ENCODE results near the gene TEAD1. TPM values are rescaled to one million over a fixed set of nuclear protein-coding genes. Genes with fewer than 3 reads are reported as not detected.

TEAD1 gene
- total and polyA plus RNA-seq, 2 experiments from 2014 or later, result 24.5 to 103 TPM

DNA sequence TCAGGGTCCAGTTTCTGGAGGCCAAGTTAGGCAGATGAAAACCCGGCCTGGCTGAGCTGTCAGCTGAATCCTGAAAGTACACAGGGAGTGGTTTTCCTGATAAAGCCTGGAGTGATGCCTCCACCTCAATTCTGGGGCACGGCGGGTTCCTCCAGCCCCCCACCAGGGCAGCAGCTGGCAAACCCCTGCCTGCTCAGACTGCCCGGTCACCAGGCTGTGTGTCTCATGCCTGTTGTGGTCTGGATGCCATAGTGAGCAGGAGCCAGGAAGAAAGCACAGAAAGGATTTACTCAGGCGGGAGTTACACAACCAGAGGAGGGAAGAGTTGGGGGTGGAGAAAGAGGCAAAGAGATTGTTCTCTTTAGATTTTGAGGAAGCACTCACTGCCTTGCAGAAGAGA, 215.0 kb downstream of the TEAD1 start:
- TF ChIP-seq, protein P1, sequence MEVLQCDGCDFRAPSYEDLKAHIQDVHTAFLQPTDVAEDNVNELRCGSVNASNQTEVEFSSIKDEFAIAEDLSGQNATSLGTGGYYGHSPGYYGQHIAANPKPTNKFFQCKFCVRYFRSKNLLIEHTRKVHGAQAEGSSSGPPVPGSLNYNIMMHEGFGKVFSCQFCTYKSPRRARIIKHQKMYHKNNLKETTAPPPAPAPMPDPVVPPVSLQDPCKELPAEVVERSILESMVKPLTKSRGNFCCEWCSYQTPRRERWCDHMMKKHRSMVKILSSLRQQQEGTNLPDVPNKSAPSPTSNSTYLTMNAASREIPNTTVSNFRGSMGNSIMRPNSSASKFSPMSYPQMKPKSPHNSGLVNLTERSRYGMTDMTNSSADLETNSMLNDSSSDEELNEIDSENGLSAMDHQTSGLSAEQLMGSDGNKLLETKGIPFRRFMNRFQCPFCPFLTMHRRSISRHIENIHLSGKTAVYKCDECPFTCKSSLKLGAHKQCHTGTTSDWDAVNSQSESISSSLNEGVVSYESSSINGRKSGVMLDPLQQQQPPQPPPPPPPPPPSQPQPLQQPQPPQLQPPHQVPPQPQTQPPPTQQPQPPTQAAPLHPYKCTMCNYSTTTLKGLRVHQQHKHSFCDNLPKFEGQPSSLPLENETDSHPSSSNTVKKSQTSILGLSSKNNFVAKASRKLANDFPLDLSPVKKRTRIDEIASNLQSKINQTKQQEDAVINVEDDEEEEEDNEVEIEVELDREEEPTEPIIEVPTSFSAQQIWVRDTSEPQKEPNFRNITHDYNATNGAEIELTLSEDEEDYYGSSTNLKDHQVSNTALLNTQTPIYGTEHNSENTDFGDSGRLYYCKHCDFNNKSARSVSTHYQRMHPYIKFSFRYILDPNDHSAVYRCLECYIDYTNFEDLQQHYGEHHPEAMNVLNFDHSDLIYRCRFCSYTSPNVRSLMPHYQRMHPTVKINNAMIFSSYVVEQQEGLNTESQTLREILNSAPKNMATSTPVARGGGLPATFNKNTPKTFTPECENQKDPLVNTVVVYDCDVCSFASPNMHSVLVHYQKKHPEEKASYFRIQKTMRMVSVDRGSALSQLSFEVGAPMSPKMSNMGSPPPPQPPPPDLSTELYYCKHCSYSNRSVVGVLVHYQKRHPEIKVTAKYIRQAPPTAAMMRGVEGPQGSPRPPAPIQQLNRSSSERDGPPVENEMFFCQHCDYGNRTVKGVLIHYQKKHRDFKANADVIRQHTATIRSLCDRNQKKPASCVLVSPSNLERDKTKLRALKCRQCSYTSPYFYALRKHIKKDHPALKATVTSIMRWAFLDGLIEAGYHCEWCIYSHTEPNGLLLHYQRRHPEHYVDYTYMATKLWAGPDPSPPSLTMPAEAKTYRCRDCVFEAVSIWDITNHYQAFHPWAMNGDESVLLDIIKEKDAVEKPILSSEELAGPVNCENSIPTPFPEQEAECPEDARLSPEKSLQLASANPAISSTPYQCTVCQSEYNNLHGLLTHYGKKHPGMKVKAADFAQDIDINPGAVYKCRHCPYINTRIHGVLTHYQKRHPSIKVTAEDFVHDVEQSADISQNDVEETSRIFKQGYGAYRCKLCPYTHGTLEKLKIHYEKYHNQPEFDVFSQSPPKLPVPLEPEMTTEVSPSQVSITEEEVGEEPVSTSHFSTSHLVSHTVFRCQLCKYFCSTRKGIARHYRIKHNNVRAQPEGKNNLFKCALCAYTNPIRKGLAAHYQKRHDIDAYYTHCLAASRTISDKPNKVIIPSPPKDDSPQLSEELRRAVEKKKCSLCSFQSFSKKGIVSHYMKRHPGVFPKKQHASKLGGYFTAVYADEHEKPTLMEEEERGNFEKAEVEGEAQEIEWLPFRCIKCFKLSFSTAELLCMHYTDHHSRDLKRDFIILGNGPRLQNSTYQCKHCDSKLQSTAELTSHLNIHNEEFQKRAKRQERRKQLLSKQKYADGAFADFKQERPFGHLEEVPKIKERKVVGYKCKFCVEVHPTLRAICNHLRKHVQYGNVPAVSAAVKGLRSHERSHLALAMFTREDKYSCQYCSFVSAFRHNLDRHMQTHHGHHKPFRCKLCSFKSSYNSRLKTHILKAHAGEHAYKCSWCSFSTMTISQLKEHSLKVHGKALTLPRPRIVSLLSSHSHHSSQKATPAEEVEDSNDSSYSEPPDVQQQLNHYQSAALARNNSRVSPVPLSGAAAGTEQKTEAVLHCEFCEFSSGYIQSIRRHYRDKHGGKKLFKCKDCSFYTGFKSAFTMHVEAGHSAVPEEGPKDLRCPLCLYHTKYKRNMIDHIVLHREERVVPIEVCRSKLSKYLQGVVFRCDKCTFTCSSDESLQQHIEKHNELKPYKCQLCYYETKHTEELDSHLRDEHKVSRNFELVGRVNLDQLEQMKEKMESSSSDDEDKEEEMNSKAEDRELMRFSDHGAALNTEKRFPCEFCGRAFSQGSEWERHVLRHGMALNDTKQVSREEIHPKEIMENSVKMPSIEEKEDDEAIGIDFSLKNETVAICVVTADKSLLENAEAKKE (CRISPR knock-in tag; IDR thresholded peaks at IDR 0.05), result no peak
- no peak for TF ChIP-seq EZH2 (IDR thresholded peaks at IDR 0.05; ENCODE audit: low read depth, unreplicated experiment)
- TF ChIP-seq ZNF331 (CRISPR knock-in tag; IDR thresholded peaks at IDR 0.05; ENCODE audit: low read depth), result no peak
- no peak for TF ChIP-seq CREB1 (CRISPR knock-in tag; IDR thresholded peaks at IDR 0.05; ENCODE audit: low read depth)
- TF ChIP-seq, protein P2, sequence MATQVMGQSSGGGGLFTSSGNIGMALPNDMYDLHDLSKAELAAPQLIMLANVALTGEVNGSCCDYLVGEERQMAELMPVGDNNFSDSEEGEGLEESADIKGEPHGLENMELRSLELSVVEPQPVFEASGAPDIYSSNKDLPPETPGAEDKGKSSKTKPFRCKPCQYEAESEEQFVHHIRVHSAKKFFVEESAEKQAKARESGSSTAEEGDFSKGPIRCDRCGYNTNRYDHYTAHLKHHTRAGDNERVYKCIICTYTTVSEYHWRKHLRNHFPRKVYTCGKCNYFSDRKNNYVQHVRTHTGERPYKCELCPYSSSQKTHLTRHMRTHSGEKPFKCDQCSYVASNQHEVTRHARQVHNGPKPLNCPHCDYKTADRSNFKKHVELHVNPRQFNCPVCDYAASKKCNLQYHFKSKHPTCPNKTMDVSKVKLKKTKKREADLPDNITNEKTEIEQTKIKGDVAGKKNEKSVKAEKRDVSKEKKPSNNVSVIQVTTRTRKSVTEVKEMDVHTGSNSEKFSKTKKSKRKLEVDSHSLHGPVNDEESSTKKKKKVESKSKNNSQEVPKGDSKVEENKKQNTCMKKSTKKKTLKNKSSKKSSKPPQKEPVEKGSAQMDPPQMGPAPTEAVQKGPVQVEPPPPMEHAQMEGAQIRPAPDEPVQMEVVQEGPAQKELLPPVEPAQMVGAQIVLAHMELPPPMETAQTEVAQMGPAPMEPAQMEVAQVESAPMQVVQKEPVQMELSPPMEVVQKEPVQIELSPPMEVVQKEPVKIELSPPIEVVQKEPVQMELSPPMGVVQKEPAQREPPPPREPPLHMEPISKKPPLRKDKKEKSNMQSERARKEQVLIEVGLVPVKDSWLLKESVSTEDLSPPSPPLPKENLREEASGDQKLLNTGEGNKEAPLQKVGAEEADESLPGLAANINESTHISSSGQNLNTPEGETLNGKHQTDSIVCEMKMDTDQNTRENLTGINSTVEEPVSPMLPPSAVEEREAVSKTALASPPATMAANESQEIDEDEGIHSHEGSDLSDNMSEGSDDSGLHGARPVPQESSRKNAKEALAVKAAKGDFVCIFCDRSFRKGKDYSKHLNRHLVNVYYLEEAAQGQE (IDR thresholded peaks at IDR 0.05; ENCODE audit: unreplicated experiment), result no peak
- TF ChIP-seq JUNB (IDR thresholded peaks at IDR 0.05; ENCODE audit: unreplicated experiment), result no peak
- TF ChIP-seq STAT1 (IDR thresholded peaks at IDR 0.05; ENCODE audit: unreplicated experiment), result no peak
- no peak for TF ChIP-seq ZNF114 (CRISPR knock-in tag; IDR thresholded peaks at IDR 0.05)
- TF ChIP-seq POLR2AphosphoS5 (IDR thresholded peaks at IDR 0.05; ENCODE audit: low read depth), result no peak
- TF ChIP-seq, protein P3, sequence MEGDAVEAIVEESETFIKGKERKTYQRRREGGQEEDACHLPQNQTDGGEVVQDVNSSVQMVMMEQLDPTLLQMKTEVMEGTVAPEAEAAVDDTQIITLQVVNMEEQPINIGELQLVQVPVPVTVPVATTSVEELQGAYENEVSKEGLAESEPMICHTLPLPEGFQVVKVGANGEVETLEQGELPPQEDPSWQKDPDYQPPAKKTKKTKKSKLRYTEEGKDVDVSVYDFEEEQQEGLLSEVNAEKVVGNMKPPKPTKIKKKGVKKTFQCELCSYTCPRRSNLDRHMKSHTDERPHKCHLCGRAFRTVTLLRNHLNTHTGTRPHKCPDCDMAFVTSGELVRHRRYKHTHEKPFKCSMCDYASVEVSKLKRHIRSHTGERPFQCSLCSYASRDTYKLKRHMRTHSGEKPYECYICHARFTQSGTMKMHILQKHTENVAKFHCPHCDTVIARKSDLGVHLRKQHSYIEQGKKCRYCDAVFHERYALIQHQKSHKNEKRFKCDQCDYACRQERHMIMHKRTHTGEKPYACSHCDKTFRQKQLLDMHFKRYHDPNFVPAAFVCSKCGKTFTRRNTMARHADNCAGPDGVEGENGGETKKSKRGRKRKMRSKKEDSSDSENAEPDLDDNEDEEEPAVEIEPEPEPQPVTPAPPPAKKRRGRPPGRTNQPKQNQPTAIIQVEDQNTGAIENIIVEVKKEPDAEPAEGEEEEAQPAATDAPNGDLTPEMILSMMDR (conservative IDR thresholded peaks at IDR 0.05; ENCODE audit: low read depth in 2 of 2), result no peak
- Histone ChIP-seq H3K27ac (ENCODE audit: low read depth) (no peak overlapping the region; the same call in 1 of the 2 replicates), H3K4me1 (ENCODE audit: insufficient read depth) (peaks cover 5% of the 10 kb centered on the region), H3K4me2 (no peak overlapping the region), H2AFZ (no peak overlapping the region), H3K9me2 (ENCODE audit: insufficient read depth) (no peaks in the 10 kb centered on the region), H3K79me2 (replicated peaks; ENCODE audit: insufficient read depth) (peaks cover 3% of the 10 kb centered on the region; the same call in 1 of the 2 replicates), H3F3A (replicated peaks; ENCODE audit: low read depth) (0 out of 2 replicates have a peak, but pooled peaks cover 4% of the 10 kb centered on the region), H3K36me3 (ENCODE audit: insufficient read depth) (no peaks in the 10 kb centered on the region), H3K4me3 (no peak overlapping the region), H3K27me3 (ENCODE audit: insufficient read depth) (no peaks in the 10 kb centered on the region), H4K20me1 (replicated peaks; ENCODE audit: insufficient read depth) (no peaks in the 10 kb centered on the region)
- peaks cover 5% of the 10 kb centered on the region for H3K27me3 Mint-ChIP-seq (ENCODE audit: insufficient read depth, low read depth, poor library complexity)
- H3K27ac Mint-ChIP-seq, result peak overlapping the region; percentile 67; the same call in 1 of the 2 replicates
- H3K4me3 Mint-ChIP-seq, result no peak overlapping the region
- peaks cover 24% of the 10 kb centered on the region for H3K4me1 Mint-ChIP-seq
- no peak for DNase-seq (ENCODE audit: low spot score)
- H3K9me3 Mint-ChIP-seq, result no peaks in the 10 kb centered on the region
- no peak for ATAC-seq
- peaks cover 36% of the 10 kb centered on the region for H3K36me3 Mint-ChIP-seq (ENCODE audit: low read depth)
